ENCODE data around the gene MANBA.
A peak's percentile ranks its signal among the peaks of the same experiment; 100 is the strongest.
"Not testable (repeated sequence)": the region's sequence is repeated elsewhere in the genome, so short reads cannot be mapped to it uniquely, and the experiment has no call there.

MANBA gene

GRCh38 chr4:102718833-102719575 is 41.8 kb downstream of the MANBA start:
- DNase-seq, result peak; percentile 25

GRCh38 chr4:102717448-102718092 is 43.2 kb downstream of the MANBA start:
- DNase-seq, result no peak

GRCh38 chr4:102715057-102715456 is 45.7 kb downstream of the MANBA start:
- no peak for DNase-seq

GRCh38 chr4:102713774-102714173 is 47.0 kb downstream of the MANBA start:
- not testable (repeated sequence) for DNase-seq

GRCh38 chr4:102713096-102713495 is 47.7 kb downstream of the MANBA start:
- DNase-seq, result no peak

DNA sequence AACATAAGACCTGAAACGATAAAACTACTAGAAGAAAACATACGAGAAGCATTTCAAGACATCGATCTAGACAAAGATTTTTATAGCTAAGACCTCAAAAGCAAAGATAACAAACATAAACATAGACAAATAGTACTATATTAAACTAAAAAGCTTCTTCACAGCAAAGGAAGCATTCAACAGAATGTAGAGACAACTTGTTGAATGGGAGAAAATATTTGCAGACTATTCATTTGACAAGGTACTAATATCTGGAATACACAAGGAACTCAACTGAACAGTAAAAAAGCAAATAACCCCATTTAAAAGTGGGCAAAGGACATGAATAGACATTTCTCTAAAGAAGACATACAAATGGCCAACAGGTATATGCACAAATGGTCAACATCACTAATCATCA is 49.8 kb downstream of the MANBA start:
- DNase-seq, result no peak

- DNase-seq, result not testable (repeated sequence)
Observed at GRCh38 chr4:102709060-102709459, 51.7 kb downstream of the MANBA start.

DNA sequence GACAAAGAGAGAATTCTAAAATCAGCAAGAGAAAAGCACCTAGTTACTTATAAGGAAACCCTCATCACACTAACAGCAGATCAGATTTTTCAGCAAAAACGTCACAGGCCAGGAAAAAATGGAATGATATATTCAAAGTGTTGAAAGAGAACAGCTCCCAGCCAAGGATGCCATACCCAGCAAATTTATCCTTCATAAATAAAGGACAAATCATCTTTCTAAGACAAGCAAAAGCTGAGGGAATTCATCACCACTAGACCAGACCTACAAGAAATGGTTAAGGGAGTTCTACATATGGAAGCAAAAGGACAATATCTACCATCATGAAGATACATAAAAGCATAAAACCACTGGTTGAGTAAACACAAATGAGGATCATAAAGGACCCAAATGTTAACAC is 53.6 kb downstream of the MANBA start:
- DNase-seq, result no peak

GRCh38 chr4:102705391-102705935 is 55.3 kb downstream of the MANBA start:
- DNase-seq, result no peak

GRCh38 chr4:102696758-102697157 is 64.0 kb downstream of the MANBA start:
- no peak for DNase-seq

DNA sequence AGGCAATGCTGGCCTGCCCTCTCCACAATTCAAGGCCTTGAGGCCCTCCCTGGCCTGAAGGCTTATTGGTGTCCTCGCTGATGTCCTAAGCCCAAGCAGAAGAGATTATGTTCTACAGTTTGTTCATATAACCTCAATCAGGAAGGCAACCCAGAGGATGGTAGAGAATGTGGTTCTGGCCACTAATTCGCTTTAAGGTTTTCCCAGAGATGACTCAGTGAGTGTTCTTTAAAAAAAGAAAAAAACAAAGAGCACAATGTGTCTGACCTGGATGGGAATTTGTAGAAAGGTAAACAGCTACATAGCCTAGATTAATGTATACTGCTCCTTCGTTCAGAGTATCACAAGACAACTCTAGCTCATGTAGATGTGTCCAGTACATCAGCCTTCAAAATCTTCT is 66.0 kb downstream of the MANBA start:
- DNase-seq, result no peak

DNA sequence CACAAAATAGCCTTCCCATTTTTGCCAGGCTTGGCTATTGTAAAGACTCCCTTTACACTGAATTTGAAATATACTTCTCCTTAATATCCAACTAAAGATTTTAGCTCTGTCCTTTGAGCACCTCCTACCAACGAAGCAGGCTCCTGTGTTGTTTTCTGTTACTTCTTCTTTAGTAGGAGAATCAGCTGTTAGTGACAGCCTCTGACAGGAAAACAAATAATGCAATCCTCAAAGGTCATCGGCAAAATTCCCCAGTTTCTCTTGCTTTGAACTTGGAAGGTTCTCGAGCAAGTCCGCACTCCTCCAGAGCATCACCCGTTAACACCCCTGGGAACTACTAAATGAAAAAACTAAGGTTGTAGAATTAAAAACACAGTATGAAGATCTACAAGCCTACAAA is 66.9 kb downstream of the MANBA start:
- DNase-seq, result no peak

DNA sequence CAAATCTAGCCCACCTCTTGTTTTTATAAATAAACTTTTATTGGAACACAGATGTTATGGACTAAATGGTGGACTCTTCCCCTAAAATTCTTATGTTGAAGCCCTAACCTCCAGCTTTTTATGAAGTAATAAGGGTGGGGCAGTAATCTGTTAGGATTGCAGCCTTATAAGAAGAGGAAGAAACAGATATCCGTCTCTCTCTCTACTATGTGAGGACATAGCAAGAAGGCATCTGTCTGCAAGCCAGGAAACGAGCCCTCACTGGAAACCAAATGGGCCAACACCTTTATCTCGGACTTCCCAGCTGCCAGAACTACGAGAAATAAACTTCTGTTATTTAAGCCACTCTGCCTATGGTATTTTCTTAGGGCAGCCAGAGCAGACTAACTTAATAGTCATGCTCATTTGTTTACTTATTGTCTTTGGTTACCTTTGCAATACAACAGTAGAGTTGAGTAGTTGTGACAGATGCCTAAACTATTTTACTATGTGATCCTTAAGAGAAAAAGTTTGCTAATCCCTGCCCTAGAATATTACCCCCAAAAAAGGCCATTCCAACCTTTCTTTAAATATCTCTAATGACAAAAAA is 67.4 kb downstream of the MANBA start:
- DNase-seq, result no peak

DNA sequence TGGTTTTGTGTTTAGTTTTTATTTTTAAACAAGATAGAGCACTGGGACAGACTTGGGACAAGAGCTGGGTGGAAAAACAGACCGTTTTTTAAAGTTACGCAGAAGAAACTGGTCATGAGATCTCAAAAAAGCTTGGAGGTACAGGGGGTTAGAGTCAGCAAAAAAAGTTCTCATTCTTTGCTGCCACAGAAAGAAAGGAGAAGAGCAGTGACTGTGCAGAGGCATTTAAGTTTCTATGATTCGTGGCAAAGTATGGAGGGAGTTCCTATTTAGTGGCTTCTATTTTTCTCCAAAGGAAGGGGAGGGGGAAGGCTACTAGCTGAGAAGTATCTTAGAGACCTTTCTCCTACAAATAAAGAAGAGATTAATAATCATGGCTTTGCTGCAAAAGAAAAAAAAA is 68.3 kb downstream of the MANBA start:
- no peak for DNase-seq

DNA sequence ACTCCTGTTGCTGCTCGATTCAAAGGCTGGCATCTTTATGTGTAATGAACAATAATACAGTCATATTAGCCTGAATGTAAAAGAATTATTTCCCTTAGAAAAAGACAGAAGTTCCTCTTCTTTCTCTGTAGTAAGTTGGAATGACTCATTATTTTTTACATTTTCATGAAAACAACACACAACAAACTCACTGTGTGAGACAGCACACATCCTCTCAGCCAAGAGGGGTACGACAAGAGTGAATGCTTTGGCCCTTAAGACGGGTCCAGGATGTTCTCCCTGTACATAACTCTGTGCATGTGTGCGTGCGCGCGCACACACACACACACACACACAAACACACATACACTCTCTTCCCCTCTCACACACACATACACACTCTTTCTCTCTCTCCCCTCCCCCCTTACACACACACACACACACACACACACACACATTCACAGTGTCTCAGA is 72.8 kb downstream of the MANBA start:
- DNase-seq, result peak; percentile 6

DNA sequence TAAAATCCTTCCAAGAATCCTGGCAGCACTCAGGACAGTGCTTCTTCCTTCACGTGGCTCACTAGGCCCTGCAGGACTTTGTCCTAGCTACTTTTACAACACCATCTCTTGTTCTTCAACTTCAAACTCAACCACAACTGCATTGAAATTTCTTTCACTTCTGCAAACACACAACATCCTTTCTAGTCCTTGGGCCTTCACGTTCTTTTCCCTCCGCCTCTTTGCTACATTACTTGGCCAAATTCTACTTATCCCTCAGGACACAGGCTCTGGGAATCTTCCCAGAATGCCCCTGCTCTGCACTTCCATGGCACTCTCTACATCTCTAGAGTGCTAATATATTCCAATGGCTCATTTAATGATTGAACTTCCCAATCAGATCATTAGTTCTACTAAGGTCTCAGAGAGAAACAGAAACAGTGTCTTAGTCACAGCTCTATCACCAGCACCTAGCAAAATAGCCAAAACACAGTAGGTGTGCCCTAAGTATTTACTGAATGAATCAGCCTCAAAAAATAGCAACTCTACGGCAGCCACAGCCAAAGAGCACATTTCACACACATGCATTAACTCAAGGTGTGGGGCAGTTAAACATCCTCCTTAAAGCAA is 73.3 kb downstream of the MANBA start:
- DNase-seq, result peak; percentile 16

DNA sequence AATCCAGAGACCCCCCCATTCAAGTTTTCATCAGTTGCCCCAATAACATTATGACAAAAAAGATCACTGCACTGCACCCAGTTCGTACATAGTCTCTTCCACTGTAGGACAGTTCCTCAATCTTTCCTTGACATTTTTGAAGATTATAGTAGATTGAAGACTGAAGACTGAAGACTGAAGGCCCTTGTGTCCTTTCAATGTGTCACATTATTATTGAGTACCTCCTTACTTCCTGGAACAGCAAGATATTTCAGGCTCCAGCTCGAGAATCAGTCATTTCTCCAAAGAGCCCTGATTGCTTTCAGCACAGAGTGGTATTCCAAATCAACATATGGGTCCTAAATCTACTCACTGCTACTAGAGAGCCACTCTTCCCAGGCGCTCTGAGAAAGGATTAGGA is 75.0 kb downstream of the MANBA start:
- no peak for DNase-seq

- DNase-seq, result peak; percentile 6
Observed at GRCh38 chr4:102684610-102685052, 76.1 kb downstream of the MANBA start.

- DNase-seq, result no peak
Observed at GRCh38 chr4:102683881-102684609, 76.7 kb downstream of the MANBA start.

DNA sequence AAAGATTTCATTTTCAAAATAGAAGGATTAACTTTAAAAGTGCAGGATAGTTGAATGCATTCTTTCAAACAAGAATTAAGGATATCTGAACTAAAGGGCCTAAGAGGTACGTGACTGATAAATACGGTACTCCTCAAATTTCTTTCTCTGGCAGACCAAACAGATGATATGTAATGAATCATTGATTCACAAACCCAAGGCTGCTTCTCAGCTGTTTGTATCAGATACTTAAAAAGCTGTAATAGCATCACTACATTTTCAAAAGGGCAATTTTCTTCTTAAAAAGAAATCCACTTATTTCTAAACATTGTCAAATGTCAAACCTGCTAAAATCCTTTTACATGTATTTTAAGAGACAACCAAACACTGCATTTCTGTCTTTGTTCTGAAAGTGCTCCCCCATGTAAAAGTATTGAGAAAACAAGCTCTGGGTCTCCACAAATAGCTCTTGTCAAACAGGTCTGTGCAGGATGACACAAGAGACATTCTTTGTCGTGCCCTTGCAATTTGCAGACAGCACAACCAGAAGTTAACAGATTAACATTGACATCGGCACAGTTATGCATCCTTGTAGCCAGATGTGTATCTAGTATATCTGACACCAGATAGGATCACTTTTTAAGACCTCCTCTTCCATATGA is 82.0 kb downstream of the MANBA start:
- no peak for DNase-seq

DNA sequence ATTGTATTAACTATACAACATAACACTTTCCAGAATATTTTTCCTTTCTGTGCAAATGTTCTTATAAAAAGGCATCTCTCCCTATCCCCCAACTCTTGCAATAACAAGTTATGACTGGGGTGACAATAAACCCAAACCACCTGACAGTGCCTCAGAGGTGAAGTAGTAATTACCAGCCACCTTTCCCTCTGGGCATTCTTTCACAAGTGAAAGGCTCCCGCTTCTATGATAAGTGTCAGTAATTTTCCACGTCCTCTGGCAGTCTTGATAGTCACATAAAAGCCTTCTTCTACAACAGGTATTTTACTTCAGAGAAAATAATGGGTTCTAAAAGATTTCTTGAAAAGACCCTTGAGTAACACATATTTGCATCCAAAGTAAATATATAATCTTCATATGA is 82.7 kb downstream of the MANBA start:
- no peak for DNase-seq

DNA sequence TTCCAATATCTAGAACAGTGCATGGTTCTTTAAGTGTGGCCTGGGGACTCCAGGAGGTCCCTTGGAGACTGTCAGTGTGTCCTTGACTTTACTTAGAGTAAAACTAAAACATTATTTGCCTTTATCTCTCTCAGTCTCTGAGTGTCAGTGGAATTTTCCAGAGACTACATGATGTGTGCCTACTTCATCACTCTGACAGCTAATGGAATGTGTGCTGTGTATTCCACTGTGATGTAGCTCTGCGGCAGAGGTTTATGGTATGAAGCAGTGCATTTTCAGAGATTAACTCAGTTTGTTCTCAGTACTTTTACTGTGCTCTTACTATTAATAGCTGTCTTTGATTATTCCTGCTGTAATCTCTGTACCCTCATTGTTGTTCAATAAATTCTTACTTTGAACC is 85.6 kb downstream of the MANBA start:
- no peak for DNase-seq

Data from activated CD4-positive, alpha-beta T cell treated with anti-CD3 and anti-CD28 coated beads, Interleukin-2, amount 50 U/mL, for 16 hours (primary cell).